Neuronal stem cell (in vitro differentiated cells): ENCODE measurements around the gene PDZD7.
"Not testable (repeated sequence)": the region's sequence is repeated elsewhere in the genome, so short reads cannot be mapped to it uniquely, and the experiment has no call there.

Experiments
- DNase-seq: peaks from one replicate; pipeline ENCODE4 v3.0.0-alpha.2; 2013; ENCODE audit warnings: low spot score
- H2AFZ ChIP-seq: one replicate; pipeline ENCODE4 v1.6.1; 2013; ENCODE audit warnings: mild to moderate bottlenecking, low read length, inconsistent platforms
- H2AK5ac ChIP-seq: 2 replicates; pipeline ENCODE4 v1.6.1; 2013; ENCODE audit warnings: low read depth, mild to moderate bottlenecking, inconsistent platforms, low read length, moderate library complexity, mixed read lengths
- H2BK120ac ChIP-seq: 2 replicates; pipeline ENCODE4 v1.6.1; 2013; ENCODE audit warnings: low read depth, mild to moderate bottlenecking, inconsistent platforms, low read length, moderate library complexity, mixed read lengths
- H2BK12ac ChIP-seq: one replicate; pipeline ENCODE4 v1.6.1; 2013; ENCODE audit warnings: low read length, inconsistent platforms
- H2BK15ac ChIP-seq: 2 replicates; pipeline ENCODE4 v1.6.1; 2013; ENCODE audit warnings: mild to moderate bottlenecking, low read length, inconsistent platforms, mixed read lengths
- H2BK5ac ChIP-seq: one replicate; pipeline ENCODE4 v1.6.1; 2013; ENCODE audit warnings: inconsistent platforms, mild to moderate bottlenecking, low read length, moderate library complexity
- H3K14ac ChIP-seq: one replicate; pipeline ENCODE4 v1.6.1; 2013; ENCODE audit warnings: low read length, inconsistent platforms
- H3K18ac ChIP-seq: 2 replicates; pipeline ENCODE4 v1.6.1; 2013; ENCODE audit warnings: low read length, inconsistent platforms
- H3K23ac ChIP-seq: 2 replicates; pipeline ENCODE4 v1.6.1; 2013; ENCODE audit warnings: low read depth, mild to moderate bottlenecking, mixed read lengths, low read length, inconsistent platforms; ENCODE audit not compliant: poor library complexity
- H3K27ac ChIP-seq: replicated peaks from 3 replicates; pipeline ENCODE4 v1.5.1; 2013; ENCODE audit warnings: low read length, inconsistent platforms
- H3K27me3 ChIP-seq, 3 experiments: 2 replicates each; pipeline ENCODE4 v1.6.1; 2013; ENCODE audit warnings: low read length in 3 of 3, mild to moderate bottlenecking in 2 of 3, inconsistent platforms in 1 of 3, low read depth in 1 of 3, mixed read lengths in 1 of 3, moderate library complexity in 1 of 3; ENCODE audit not compliant: control insufficient read depth in 3 of 3, insufficient read depth in 3 of 3
- H3K36me3 ChIP-seq, 2 donors: replicated peaks in 1 of 2; 2 replicates each; pipeline ENCODE4 v1.6.1; 2013; ENCODE audit warnings: low read length in 2 of 2; ENCODE audit not compliant: control insufficient read depth in 2 of 2, insufficient read depth in 2 of 2
- H3K4ac ChIP-seq: 2 replicates; pipeline ENCODE4 v1.6.1; 2013; ENCODE audit warnings: inconsistent platforms, mild to moderate bottlenecking, low read length, moderate library complexity
- H3K4me1 ChIP-seq, 2 donors: 1 replicate in 1 of 2; 2 replicates in 1 of 2; pipeline ENCODE4 v1.6.1; 2013; ENCODE audit warnings: low read length in 2 of 2, low read depth in 1 of 2; ENCODE audit not compliant: control insufficient read depth in 2 of 2, insufficient read depth in 1 of 2
- H3K4me2 ChIP-seq: one replicate; pipeline ENCODE4 v1.6.1; 2013; ENCODE audit warnings: mild to moderate bottlenecking, low read length, inconsistent platforms; ENCODE audit not compliant: insufficient read depth, poor library complexity, severe bottlenecking
- H3K4me3 ChIP-seq, 2 donors: 2 replicates each; pipeline ENCODE4 v1.5.1; 2013; ENCODE audit warnings: low read length in 2 of 2, mild to moderate bottlenecking in 2 of 2, inconsistent platforms in 1 of 2, moderate library complexity in 1 of 2
- H3K79me1 ChIP-seq: one replicate; pipeline ENCODE4 v1.6.1; 2013; ENCODE audit warnings: low read depth, mild to moderate bottlenecking, inconsistent platforms, low read length, moderate library complexity
- H3K9ac ChIP-seq: one replicate; pipeline ENCODE4 v1.6.1; 2013; ENCODE audit warnings: mild to moderate bottlenecking, low read depth, low read length, inconsistent platforms; ENCODE audit not compliant: poor library complexity
- H3K9me3 ChIP-seq, 2 donors: replicated peaks in 1 of 2; 2 replicates each; pipeline versions ENCODE3 to v1.6.1; 2013; ENCODE audit warnings: low read length in 2 of 2, mild to moderate bottlenecking in 2 of 2, inconsistent platforms in 1 of 2, low read depth in 1 of 2, mixed read lengths in 1 of 2, moderate library complexity in 1 of 2; ENCODE audit not compliant: control insufficient read depth in 2 of 2, insufficient read depth in 1 of 2
- H4K8ac ChIP-seq: one replicate; pipeline ENCODE4 v1.6.1; 2013; ENCODE audit warnings: low read depth, mild to moderate bottlenecking, inconsistent platforms, low read length, moderate library complexity
- H4K91ac ChIP-seq: one replicate; pipeline ENCODE4 v1.6.1; 2013; ENCODE audit warnings: low read length, low read depth, mild to moderate bottlenecking, inconsistent platforms; ENCODE audit not compliant: poor library complexity
- WGBS, 2 donors: extraction: QIAGEN DNeasy Blood & Tissue Kit; methylation state at CpG; one replicate each; pipeline ENCODE4 v1.1.7; 2013; ENCODE audit warnings: missing lambda C conversion rate in 2 of 2, mixed read lengths in 1 of 2; ENCODE audit not compliant: insufficient read length in 2 of 2, insufficient replicate concordance in 1 of 2; ENCODE audit errors: extremely low coverage in 2 of 2; 5-methylcytosine and 5-hydroxymethylcytosine counted together

PDZD7 gene

DNA sequence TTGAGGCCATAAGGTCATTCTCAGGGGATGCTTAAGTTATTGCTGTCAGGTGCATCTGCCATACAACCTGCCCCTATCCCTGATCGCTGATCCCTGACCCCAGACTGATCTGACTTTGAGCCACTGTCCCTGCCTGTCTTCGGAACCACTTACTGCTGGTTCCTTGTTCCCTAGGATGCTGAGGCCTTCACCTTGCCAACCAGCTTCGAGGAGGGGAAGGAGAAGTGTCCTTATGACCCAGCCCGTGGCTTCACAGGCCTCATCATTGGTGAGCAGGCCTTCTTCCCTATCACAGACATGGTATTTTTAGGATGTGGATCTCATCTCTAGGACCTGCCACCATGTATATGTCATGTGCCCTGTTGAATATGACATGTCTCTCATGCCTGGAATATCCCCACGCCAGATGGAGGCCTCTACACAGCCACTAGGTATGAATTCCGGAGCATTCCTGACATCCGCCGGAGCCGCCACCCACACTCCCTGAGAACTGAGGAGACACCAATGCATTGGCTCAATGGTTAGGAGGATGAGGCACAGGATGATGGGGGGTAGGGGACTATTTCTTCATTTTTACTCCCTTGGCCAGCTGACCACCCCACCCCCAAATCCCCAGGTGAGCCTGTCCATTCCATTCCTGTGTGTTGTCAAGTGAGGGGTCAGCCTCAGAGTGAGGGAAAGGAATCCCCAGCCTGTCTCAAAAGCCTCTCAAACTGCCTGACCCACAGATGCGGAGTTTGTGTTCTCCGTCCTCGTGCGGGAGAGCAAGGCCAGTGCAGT, 52.6 kb downstream of the PDZD7 start:
- no peak for DNase-seq
- no peaks in the 10 kb centered on the region for H3K27me3 ChIP-seq
- H3K4me3 ChIP-seq: no peak overlapping the region
- H3K27ac ChIP-seq: no peak overlapping the region
- H3K4ac ChIP-seq: no peak overlapping the region
- no peak overlapping the region for H2BK5ac ChIP-seq
- no peak overlapping the region for H3K4me2 ChIP-seq
- no peak overlapping the region for H4K8ac ChIP-seq
- H2BK15ac ChIP-seq: no peak overlapping the region
- H3K23ac ChIP-seq: no peak overlapping the region
- H3K14ac ChIP-seq: no peak overlapping the region
- no peak overlapping the region for H3K9ac ChIP-seq
- no peak overlapping the region for H2AK5ac ChIP-seq
- H3K18ac ChIP-seq: no peak overlapping the region
- no peak overlapping the region for H2BK120ac ChIP-seq
- no CpG with 5 or more reads among the region's 13 CpGs for WGBS, 2 donors
- no peaks in the 10 kb centered on the region for H3K79me1 ChIP-seq
- H3K36me3 ChIP-seq: peaks cover 35 to 48% of the 10 kb centered on the region in 2 donors
- H3K9me3 ChIP-seq: no peaks in the 10 kb centered on the region
- H2BK12ac ChIP-seq: no peak overlapping the region
- H3K4me1 ChIP-seq: no peaks in the 10 kb centered on the region
- no peak overlapping the region for H4K91ac ChIP-seq
- H2AFZ ChIP-seq: no peak overlapping the region

- H3K18ac ChIP-seq: no peak overlapping the region
- no peak overlapping the region for H3K23ac ChIP-seq
- WGBS, 2 donors: no CpG with 5 or more reads among the region's 6 CpGs
- no peaks in the 10 kb centered on the region for H3K79me1 ChIP-seq
- H2BK120ac ChIP-seq: no peak overlapping the region
- no peak overlapping the region for H3K4ac ChIP-seq
- H3K9me3 ChIP-seq: no peaks in the 10 kb centered on the region
- H3K27ac ChIP-seq: no peak overlapping the region
- H4K91ac ChIP-seq: no peak overlapping the region
- H2BK15ac ChIP-seq: no peak overlapping the region
- DNase-seq: no peak
- peaks cover 0 to 1% of the 10 kb centered on the region in 2 donors for H3K4me1 ChIP-seq
- peaks cover 28 to 41% of the 10 kb centered on the region in 2 donors for H3K36me3 ChIP-seq
- no peaks in the 10 kb centered on the region for H3K27me3 ChIP-seq
- H3K4me2 ChIP-seq: no peak overlapping the region
- H3K9ac ChIP-seq: no peak overlapping the region
- H3K14ac ChIP-seq: no peak overlapping the region
- H4K8ac ChIP-seq: no peak overlapping the region
- no peak overlapping the region for H3K4me3 ChIP-seq
- no peak overlapping the region for H2BK5ac ChIP-seq
- no peak overlapping the region for H2AK5ac ChIP-seq
- no peak overlapping the region for H2BK12ac ChIP-seq
- no peak overlapping the region for H2AFZ ChIP-seq
These were observed 53.5 kb downstream of the PDZD7 start for GRCh38 chr10:100977436-100977835.

GRCh38 chr10:100976906-100977305, 54.0 kb downstream of the PDZD7 start:
- DNase-seq: no peak
- H3K14ac ChIP-seq: no peak overlapping the region
- H2AFZ ChIP-seq: no peak overlapping the region
- H3K23ac ChIP-seq: no peak overlapping the region
- 100% methylated on average over 1 of the region's 3 CpGs; no CpG with 5 or more reads in 1 of the 2 donors for WGBS, 2 donors
- H3K18ac ChIP-seq: no peak overlapping the region
- H3K9me3 ChIP-seq: no peaks in the 10 kb centered on the region
- H2BK12ac ChIP-seq: no peak overlapping the region
- H3K4me2 ChIP-seq: no peak overlapping the region
- no peak overlapping the region for H2BK15ac ChIP-seq
- H3K27me3 ChIP-seq: no peaks in the 10 kb centered on the region
- no peak overlapping the region for H3K4ac ChIP-seq
- H2AK5ac ChIP-seq: no peak overlapping the region
- no peak overlapping the region for H3K9ac ChIP-seq
- no peak overlapping the region for H3K4me3 ChIP-seq
- no peak overlapping the region for H4K8ac ChIP-seq
- peaks cover 26 to 36% of the 10 kb centered on the region in 2 donors for H3K36me3 ChIP-seq
- no peaks in the 10 kb centered on the region for H3K79me1 ChIP-seq
- H3K4me1 ChIP-seq: peaks cover 0 to 7% of the 10 kb centered on the region in 2 donors
- no peak overlapping the region for H3K27ac ChIP-seq
- no peak overlapping the region for H2BK120ac ChIP-seq
- no peak overlapping the region for H4K91ac ChIP-seq
- no peak overlapping the region for H2BK5ac ChIP-seq

DNA sequence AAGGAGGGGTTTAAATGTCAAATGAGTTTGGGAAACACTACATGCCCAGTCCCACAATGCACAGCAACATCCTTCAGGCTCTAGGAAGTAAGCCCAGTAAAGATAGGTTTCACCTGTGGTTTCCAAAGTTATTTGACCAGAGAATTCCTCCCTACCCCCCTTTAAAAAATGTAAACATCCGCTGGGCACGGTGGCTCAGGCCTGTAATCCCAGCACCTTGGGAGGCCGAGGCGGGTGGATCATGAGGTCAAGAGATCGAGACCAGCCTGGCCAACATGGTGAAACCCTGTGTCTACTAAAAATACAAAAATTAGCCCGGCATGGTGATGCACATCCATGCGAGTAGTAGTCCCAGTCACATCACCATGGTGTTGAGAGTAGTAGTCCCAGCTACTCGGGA, 55.5 kb downstream of the PDZD7 start:
- H3K4me1 ChIP-seq, H3K18ac ChIP-seq, H2BK120ac ChIP-seq, H3K4me3 ChIP-seq, H3K79me1 ChIP-seq, H3K27me3 ChIP-seq, H2BK5ac ChIP-seq, H3K9me3 ChIP-seq, DNase-seq, H3K9ac ChIP-seq, H2AFZ ChIP-seq, H2BK15ac ChIP-seq, H3K23ac ChIP-seq, H4K8ac ChIP-seq, H3K27ac ChIP-seq, H4K91ac ChIP-seq, H3K4me2 ChIP-seq, H3K4ac ChIP-seq, H3K14ac ChIP-seq, H2AK5ac ChIP-seq, H2BK12ac ChIP-seq: not testable (repeated sequence)
- WGBS, 2 donors: no CpG with 5 or more reads among the region's 8 CpGs
- peaks cover 17 to 23% of the 10 kb centered on the region in 2 donors for H3K36me3 ChIP-seq
